GM21619 (cell line): ENCODE measurements around the gene SLC26A3.

ENCODE experiments used
- ATAC-seq: cut with Tn5 transposase; IDR thresholded peaks from one replicate; pipeline ENCODE4 v1.9.1; 2021; ENCODE audit not compliant: unreplicated experiment

The SLC26A3 gene

GRCh38 chr7:107816011-107816566, 13.1 kb upstream of the SLC26A3 start:
- ATAC-seq: no peak

- no peak for ATAC-seq
Observed at GRCh38 chr7:107815254-107815882, 12.3 kb upstream of the SLC26A3 start.

- no peak for ATAC-seq
Observed at GRCh38 chr7:107813524-107813923, 10.5 kb upstream of the SLC26A3 start.

GRCh38 chr7:107811934-107812333, 8.9 kb upstream of the SLC26A3 start:
- no peak for ATAC-seq

GRCh38 chr7:107810626-107811025, 7.6 kb upstream of the SLC26A3 start:
- no peak for ATAC-seq

- ATAC-seq: no peak
Observed at GRCh38 chr7:107809179-107809578, 6.2 kb upstream of the SLC26A3 start.

- ATAC-seq: no peak
Observed at GRCh38 chr7:107799647-107800264, 3.3 kb downstream of the SLC26A3 start.

- no peak for ATAC-seq
Observed at GRCh38 chr7:107792364-107792763, 10.7 kb downstream of the SLC26A3 start.

GRCh38 chr7:107789647-107790046, 13.4 kb downstream of the SLC26A3 start:
- ATAC-seq: no peak

GRCh38 chr7:107788662-107789061, 14.4 kb downstream of the SLC26A3 start:
- ATAC-seq: no peak

- ATAC-seq: no peak
Observed at GRCh38 chr7:107788216-107788615, 14.8 kb downstream of the SLC26A3 start.

GRCh38 chr7:107785926-107786325, 17.1 kb downstream of the SLC26A3 start:
- ATAC-seq: no peak

- no peak for ATAC-seq
Observed at GRCh38 chr7:107785170-107785569, 17.9 kb downstream of the SLC26A3 start.

- no peak for ATAC-seq
Observed at GRCh38 chr7:107783648-107784047, 19.4 kb downstream of the SLC26A3 start.

- no peak for ATAC-seq
Observed at GRCh38 chr7:107782374-107782773, 20.6 kb downstream of the SLC26A3 start.

- ATAC-seq: no peak
Observed at GRCh38 chr7:107779647-107780099, 23.4 kb downstream of the SLC26A3 start.

GRCh38 chr7:107778283-107778682, 24.7 kb downstream of the SLC26A3 start:
- no peak for ATAC-seq

GRCh38 chr7:107777702-107778101, 25.3 kb downstream of the SLC26A3 start:
- no peak for ATAC-seq

- ATAC-seq: no peak
Observed at GRCh38 chr7:107773027-107773426, 30.0 kb downstream of the SLC26A3 start.

GRCh38 chr7:107768263-107768662, 34.8 kb downstream of the SLC26A3 start:
- no peak for ATAC-seq

- no peak for ATAC-seq
Observed at GRCh38 chr7:107767391-107767790, 35.6 kb downstream of the SLC26A3 start.

GRCh38 chr7:107758667-107759066, 44.4 kb downstream of the SLC26A3 start:
- ATAC-seq: no peak
